KMS-11 (cell line): ENCODE data around the gene TBC1D1.

Source experiments
- H2AFZ ChIP-seq: fragments of 200-600 bp; sonication (generic); 2 replicates; pipeline ENCODE4 v1.6.1; 2016; ENCODE audit warnings: antibody characterized with exemption, mixed run types, low read depth
- H3K27ac ChIP-seq: fragments of 200-600 bp; sonication (generic); 2 replicates; pipeline ENCODE4 v1.6.1; 2016; ENCODE audit warnings: mild to moderate bottlenecking, mixed run types
- H3K27me3 ChIP-seq: fragments of 200-600 bp; sonication (generic); 2 replicates; pipeline ENCODE4 v1.6.1; 2017; ENCODE audit warnings: mild to moderate bottlenecking, low read depth, mixed run types, moderate library complexity; ENCODE audit not compliant: insufficient read depth
- H3K36me3 ChIP-seq: fragments of 200-600 bp; sonication (generic); 2 replicates; pipeline ENCODE4 v1.6.1; 2017; ENCODE audit warnings: mild to moderate bottlenecking, mixed run types; ENCODE audit not compliant: insufficient read depth
- H3K4me1 ChIP-seq: fragments of 200-600 bp; sonication (generic); 2 replicates; pipeline ENCODE4 v1.6.1; 2016; ENCODE audit warnings: mild to moderate bottlenecking, low read depth, mixed run types; ENCODE audit not compliant: poor library complexity, severe bottlenecking
- H3K4me2 ChIP-seq: fragments of 200-600 bp; sonication (generic); 2 replicates; pipeline ENCODE4 v1.7.0; 2016; ENCODE audit warnings: mild to moderate bottlenecking, mixed run types
- H3K4me3 ChIP-seq: fragments of 200-600 bp; sonication (generic); IDR thresholded peaks from 2 replicates; pipeline ENCODE4 v1.6.1; 2017; ENCODE audit warnings: low read depth, low read length, mixed read lengths; ENCODE audit not compliant: insufficient read depth
- H3K79me2 ChIP-seq: fragments of 200-600 bp; sonication (generic); 2 replicates; pipeline ENCODE4 v1.6.1; 2016; ENCODE audit warnings: low read depth, mixed run types; ENCODE audit not compliant: insufficient read depth
- H3K9ac ChIP-seq: fragments of 200-600 bp; sonication (generic); 2 replicates; pipeline ENCODE4 v1.6.1; 2016; ENCODE audit warnings: mild to moderate bottlenecking, mixed run types
- H4K20me1 ChIP-seq: fragments of 200-600 bp; sonication (generic); 2 replicates; pipeline ENCODE4 v1.6.1; 2016; ENCODE audit warnings: mild to moderate bottlenecking, mixed run types; ENCODE audit not compliant: insufficient read depth
- TF ChIP-seq, protein P1 (sequence below): fragments of 200-600 bp; sonication (generic); conservative IDR thresholded peaks from 2 replicates; pipeline ENCODE4 v1.6.1; 2017; ENCODE audit warnings: low read depth, mild to moderate bottlenecking, antibody characterized with exemption, low read length, moderate library complexity, mixed read lengths

The TBC1D1 gene

DNA sequence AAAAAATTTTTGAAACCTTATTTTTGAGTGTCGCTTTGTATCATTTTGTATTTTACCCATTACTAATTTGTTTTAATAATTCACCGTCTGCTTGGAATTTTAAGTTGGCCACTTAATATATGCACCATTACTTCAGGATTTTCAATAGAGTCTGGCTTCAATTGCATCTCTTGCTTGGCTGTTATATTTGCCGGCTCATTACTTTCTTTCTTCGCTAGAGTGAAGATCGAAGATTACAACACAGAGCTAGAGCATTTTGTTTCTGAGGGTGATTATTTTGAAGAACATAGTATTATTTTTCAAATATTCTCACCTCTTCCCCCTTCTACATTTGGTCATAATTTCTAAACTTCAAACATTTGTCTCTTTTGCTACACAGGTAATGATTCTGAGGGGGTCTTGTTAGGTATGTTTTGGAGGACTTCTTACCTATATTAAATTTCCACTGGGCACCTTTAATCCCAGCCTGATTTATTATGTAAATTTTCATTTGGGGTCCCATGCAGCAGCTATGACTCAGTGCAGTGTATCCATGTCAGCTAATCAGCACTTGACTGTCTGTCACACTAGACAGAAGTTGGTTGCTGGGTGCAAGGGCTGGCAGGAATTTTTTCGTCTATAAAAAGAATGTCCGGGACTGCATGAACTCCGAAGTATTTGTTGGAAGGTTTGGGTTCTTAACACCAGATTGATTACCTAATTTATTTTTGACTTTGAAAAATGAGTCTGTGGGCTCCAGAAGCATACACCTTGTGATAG is 18.6 kb downstream of the TBC1D1 start:
- Histone ChIP-seq H3K9ac (no peak overlapping the region), H3K4me1 (no peaks in the 10 kb centered on the region), H3K79me2 (no peaks in the 10 kb centered on the region), H3K27ac (no peak overlapping the region), H3K4me2 (no peak overlapping the region), H2AFZ (no peak overlapping the region), H3K27me3 (no peaks in the 10 kb centered on the region), H3K4me3 (no peak overlapping the region), H3K36me3 (no peaks in the 10 kb centered on the region), H4K20me1 (no peaks in the 10 kb centered on the region)
- TF ChIP-seq, protein P1, sequence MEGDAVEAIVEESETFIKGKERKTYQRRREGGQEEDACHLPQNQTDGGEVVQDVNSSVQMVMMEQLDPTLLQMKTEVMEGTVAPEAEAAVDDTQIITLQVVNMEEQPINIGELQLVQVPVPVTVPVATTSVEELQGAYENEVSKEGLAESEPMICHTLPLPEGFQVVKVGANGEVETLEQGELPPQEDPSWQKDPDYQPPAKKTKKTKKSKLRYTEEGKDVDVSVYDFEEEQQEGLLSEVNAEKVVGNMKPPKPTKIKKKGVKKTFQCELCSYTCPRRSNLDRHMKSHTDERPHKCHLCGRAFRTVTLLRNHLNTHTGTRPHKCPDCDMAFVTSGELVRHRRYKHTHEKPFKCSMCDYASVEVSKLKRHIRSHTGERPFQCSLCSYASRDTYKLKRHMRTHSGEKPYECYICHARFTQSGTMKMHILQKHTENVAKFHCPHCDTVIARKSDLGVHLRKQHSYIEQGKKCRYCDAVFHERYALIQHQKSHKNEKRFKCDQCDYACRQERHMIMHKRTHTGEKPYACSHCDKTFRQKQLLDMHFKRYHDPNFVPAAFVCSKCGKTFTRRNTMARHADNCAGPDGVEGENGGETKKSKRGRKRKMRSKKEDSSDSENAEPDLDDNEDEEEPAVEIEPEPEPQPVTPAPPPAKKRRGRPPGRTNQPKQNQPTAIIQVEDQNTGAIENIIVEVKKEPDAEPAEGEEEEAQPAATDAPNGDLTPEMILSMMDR: no peak

DNA sequence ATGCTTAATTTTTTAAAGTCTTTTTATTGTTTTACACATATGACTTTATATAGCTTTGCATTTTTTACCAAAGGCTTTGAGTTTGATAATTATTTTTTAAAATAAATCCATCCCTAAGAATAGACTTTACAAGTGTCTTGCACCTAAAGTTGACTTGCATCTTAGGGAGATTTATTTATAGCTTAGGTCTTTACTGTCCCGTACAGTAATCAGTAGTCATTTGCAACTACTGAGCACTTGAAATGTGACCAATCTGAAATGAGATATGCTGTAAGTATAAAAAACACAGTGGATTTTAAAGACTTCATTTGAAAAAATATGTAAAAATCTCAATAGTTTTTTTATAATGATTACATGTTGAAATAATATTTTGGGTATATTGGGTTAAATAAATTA is 19.2 kb downstream of the TBC1D1 start:
- Histone ChIP-seq H3K4me1 (no peaks in the 10 kb centered on the region), H3K79me2 (no peaks in the 10 kb centered on the region), H3K27ac (no peak overlapping the region), H3K4me3 (no peak overlapping the region), H3K27me3 (no peaks in the 10 kb centered on the region), H2AFZ (no peak overlapping the region), H3K36me3 (no peaks in the 10 kb centered on the region), H3K9ac (no peak overlapping the region), H4K20me1 (no peaks in the 10 kb centered on the region), H3K4me2 (no peak overlapping the region)
- TF ChIP-seq, protein P1: no peak

DNA sequence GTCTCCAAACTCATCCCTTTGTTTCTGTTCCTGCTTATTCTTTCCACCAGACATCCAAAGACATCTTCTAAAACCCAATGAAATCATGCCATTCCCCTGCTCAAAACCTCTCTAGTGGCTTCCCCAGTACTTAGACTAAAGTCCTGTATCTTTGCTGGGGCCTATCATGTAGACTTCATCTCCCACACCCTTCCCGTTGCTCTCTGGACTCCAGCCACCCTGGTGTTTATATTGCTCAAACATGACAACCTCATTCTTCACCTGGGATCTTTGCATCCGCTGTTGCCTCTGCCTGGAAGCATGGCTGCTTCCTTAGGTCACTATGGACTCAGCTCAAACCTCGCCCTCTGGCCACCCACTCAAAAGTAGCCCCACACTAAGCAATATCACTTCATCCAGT is 23.7 kb downstream of the TBC1D1 start:
- H3K4me1 ChIP-seq: no peaks in the 10 kb centered on the region
- no peaks in the 10 kb centered on the region for H3K36me3 ChIP-seq
- TF ChIP-seq, protein P1: no peak
- no peaks in the 10 kb centered on the region for H3K79me2 ChIP-seq
- H3K9ac ChIP-seq: no peak overlapping the region
- no peaks in the 10 kb centered on the region for H3K27me3 ChIP-seq
- no peak overlapping the region for H3K27ac ChIP-seq
- no peak overlapping the region for H3K4me3 ChIP-seq
- H2AFZ ChIP-seq: no peak overlapping the region
- no peak overlapping the region for H3K4me2 ChIP-seq
- no peaks in the 10 kb centered on the region for H4K20me1 ChIP-seq

DNA sequence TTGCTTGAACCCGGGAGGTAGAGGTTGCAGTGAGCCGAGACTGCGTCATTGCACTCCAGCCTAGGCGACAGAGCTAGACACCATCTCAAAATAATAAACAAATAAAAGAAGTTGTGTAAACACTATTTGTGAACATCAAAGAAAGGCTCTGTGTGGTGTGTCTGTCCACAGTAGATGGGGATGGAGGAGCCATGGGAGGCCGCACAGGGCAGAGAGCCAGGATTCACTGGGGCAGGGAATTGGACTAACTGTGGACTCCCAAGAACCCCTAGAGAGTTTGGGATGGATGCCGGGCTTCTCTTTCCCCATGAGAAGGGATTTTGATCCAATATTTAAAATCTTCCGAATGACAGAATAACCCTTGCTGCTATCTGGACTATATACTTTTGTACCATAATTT is 26.5 kb downstream of the TBC1D1 start:
- H3K4me3 ChIP-seq: no peak overlapping the region
- H2AFZ ChIP-seq: no peak overlapping the region
- H3K36me3 ChIP-seq: no peaks in the 10 kb centered on the region
- TF ChIP-seq, protein P1: no peak
- H4K20me1 ChIP-seq: no peaks in the 10 kb centered on the region
- no peaks in the 10 kb centered on the region for H3K27me3 ChIP-seq
- no peaks in the 10 kb centered on the region for H3K4me1 ChIP-seq
- H3K27ac ChIP-seq: no peak overlapping the region
- no peaks in the 10 kb centered on the region for H3K79me2 ChIP-seq
- H3K4me2 ChIP-seq: no peak overlapping the region
- H3K9ac ChIP-seq: no peak overlapping the region
